Fibroblast of peridontal ligament (primary cell): ENCODE measurements around the gene WDR90.

ENCODE experiments used
- DNase-seq: peaks from one replicate; pipeline ENCODE4 v3.0.0-alpha.2; 2010; ENCODE audit errors: extremely low read depth

WDR90 gene

DNA sequence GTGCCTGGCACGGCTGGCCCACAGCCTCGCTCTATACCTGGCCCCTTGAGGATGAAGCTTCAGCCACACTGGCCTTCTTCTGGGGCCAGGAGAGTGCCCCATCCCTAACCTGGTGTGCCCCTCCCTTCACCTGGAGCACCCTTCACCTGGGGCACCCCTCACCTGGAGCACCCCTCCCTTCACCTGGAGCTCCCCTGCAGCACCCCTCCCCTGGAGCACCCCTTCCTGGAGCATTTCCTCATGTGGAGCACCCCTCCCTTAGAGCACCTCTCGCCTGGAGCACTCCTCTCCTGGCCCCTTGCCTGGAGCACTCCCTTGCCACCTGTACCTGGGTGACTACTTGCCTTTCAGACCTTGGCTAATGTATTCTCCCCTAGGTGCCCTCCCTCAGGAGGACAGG is 58.9 kb downstream of the WDR90 start:
- no peak for DNase-seq

DNA sequence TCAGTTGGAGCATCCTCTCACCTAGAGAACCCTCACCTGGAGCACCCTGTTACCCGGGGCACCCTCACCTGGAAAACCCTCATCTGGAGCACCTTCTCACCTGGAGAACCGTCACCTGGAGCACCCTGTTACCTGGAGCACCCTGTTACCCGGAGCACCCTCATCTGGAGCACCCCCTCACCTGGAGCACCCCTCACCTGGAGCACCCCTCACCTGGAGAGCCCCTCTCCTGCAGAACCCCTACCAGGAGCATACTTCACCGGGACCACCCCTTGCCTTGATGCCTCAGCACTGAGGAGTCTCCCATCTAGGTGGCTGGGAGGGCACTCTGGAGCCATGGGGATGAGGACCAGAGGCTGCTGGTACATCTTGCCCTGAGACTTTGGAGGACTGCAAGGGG is 59.8 kb downstream of the WDR90 start:
- DNase-seq = no peak

GRCh38 chr16:709566-710499 is 60.7 kb downstream of the WDR90 start:
- peak; percentile 81 for DNase-seq

DNA sequence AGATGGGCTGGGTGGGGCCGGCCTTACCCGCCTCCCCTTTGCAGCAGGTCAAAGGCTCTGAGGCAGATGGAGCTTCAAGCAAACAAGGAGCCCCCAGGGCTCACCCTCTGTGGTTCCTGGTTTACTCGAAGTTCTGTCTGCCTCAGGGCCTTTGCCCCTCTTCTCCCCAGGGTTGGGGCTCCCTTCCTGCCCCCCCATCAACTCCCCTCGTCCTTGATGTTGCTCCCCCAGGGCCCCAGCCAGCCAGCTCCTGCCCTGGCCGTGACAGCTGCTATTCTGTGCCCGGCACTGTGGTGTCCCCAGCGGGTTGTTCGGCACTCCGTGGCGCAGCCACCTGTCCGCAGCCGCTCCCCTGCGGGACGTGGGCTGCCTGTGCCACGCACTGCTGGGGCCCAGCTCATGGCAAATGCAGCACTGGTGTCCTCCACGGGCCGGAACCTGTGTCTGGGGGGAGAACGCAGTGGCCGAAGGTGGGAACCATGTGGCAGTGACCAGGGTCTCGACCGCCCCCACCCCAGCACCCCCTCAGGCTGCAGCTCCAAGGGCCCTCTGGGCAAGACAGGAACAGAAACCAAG is 61.4 kb downstream of the WDR90 start:
- no peak for DNase-seq

- DNase-seq = no peak
Observed at GRCh38 chr16:711084-711483, 61.9 kb downstream of the WDR90 start.

DNA sequence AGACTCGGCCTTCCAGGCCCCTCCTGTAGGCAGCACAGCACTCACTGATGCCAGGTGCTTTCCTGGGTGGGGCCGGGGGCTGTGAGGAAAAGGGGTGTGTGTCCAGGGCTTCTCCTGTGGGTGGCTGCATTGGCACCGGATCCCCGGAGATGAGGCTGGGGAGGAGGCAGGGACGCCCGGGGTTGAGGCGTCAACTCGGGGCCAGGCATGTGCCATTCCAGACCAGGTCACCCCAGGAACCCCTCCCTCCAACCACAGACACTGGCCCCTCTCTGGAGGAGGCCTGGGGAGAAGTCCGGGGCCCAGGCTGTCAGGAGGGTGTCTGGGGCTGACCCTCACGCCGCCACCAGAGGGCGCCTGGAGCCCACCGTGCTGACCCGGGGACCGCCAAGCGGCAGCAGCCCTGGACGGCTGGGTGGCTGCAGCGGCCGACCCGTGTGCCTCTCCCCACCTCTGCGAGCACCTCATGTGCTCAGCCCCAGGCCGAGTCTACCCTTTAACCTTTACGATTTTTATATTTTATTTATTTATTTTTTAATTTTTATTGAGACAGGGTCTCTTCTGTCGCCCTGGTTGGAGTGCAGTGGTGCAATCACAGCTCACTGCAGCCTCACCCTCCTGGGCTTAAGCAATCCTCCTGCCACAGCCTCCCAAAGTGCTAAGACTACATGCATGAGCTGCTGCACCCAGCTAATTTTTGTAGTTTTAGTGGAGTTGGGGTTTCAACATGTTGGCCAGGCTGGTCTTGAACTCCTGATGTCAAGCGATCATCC is 62.6 kb downstream of the WDR90 start:
- peak; percentile 44 for DNase-seq

GRCh38 chr16:712740-713250 is 63.6 kb downstream of the WDR90 start:
- peak; percentile 89 for DNase-seq

GRCh38 chr16:714079-714478 is 64.9 kb downstream of the WDR90 start:
- DNase-seq = no peak

DNA sequence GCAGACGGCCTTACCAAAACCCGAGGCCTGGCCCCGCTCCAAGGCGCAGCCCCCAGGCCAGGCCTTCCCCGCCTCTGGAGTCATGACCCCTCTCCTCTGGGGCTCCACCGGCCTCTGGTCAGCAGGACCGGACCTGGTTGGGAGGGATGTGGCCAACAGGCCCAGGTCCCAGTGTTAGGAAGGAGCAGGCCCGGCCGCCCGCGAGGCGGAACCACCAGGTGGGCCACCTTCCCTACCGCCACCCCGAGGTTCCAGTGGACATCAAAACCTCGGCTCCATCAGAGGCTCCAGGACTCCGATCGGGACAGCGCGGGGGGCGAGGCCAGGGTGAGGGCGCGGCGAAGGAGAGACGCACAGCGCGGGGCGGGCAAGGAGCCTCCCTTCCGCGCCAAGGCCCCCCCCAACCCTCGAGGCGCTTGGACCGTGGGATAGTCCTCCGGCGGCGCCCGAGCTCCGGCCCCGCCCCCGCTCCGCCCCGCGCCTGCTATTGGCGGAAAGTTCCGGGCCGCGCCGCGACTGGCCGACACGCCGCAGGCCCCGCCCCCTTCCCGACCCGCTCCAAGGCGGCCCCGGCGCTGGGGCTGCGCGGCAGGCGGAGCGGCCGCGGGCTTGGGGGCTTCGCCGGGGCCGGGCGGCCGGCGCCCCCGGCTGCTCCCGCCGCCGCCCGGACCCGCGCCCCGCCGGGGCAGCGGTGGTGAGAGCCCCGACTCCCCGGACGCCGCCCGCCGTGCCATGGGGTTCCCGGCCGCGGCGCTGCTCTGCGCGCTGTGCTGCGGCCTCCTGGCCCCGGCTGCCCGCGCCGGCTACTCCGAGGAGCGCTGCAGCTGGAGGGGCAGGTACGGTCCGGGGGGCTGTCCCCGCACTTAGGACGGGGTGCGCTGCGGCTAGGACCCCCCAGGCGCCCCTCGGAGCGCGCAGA is 65.7 kb downstream of the WDR90 start, which contains the start of gene METRN:
Gene METRN (plus strand): TSS at position 561 of the 919 bp plus-strand sequence. CDS start 172 bp downstream, at position 733.
- peak; percentile 67 for DNase-seq

GRCh38 chr16:715477-716199 is 66.5 kb downstream of the WDR90 start:
- DNase-seq = no peak

DNA sequence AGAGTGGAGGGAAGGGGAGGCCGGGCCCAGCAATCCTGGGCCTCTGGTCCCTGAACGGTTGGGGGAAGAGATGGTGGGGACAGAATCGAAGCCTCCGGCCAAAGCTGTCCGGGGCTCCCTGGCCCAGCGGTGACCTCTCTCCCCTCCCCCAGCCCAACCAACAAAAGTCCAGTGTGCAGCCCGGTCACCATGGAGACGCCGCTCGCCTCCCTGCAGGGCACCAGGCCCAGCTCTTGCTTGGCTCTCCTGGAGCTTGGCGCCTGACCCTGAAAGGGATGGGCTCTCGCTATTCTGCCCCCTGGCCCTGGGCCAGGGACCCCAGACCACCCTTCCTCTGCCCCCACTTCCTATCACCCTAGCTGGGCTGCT is 67.0 kb downstream of the WDR90 start:
- DNase-seq = peak; percentile 42

- DNase-seq = no peak
Observed at GRCh38 chr16:716768-717325, 67.7 kb downstream of the WDR90 start.
